DOHH2 (cell line): ENCODE results near the gene POU2F2.

Experiments used
- EZH2phosphoT487 ChIP-seq: fragments of 200-600 bp; sonication (generic); IDR thresholded peaks from 2 replicates; pipeline ENCODE4 v1.6.1; 2017; ENCODE audit warnings: borderline replicate concordance, mild to moderate bottlenecking, antibody characterized with exemption, low read length, moderate library complexity, mixed read lengths
- TF ChIP-seq, protein P1 (sequence below): fragments of 200-600 bp; sonication (generic); IDR thresholded peaks from one replicate; pipeline ENCODE4 v1.5.1; 2014; ENCODE audit warnings: antibody characterized with exemption, mild to moderate bottlenecking, low read depth, low read length; ENCODE audit not compliant: poor library complexity, severe bottlenecking

DNA sequence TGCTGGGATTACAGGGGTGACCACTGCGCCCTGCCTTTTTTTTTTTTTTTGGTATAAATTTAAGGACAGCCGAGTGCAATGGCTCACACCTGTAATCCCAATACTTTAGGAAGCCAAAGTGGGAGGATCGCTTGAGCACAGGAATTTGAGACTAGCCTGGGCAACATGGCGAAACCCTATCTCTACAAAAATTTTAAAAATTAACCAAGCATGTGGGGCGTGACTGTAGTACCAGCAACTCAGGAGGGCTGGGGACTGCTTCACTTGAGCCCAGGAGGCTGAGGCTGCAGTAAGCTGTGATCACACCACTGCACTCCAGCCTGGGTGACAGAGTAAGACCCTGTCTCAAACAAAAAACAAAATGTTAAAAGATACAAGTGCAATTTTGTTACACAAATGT lies 34.8 kb downstream of the POU2F2 start:
- TF ChIP-seq, protein P1, sequence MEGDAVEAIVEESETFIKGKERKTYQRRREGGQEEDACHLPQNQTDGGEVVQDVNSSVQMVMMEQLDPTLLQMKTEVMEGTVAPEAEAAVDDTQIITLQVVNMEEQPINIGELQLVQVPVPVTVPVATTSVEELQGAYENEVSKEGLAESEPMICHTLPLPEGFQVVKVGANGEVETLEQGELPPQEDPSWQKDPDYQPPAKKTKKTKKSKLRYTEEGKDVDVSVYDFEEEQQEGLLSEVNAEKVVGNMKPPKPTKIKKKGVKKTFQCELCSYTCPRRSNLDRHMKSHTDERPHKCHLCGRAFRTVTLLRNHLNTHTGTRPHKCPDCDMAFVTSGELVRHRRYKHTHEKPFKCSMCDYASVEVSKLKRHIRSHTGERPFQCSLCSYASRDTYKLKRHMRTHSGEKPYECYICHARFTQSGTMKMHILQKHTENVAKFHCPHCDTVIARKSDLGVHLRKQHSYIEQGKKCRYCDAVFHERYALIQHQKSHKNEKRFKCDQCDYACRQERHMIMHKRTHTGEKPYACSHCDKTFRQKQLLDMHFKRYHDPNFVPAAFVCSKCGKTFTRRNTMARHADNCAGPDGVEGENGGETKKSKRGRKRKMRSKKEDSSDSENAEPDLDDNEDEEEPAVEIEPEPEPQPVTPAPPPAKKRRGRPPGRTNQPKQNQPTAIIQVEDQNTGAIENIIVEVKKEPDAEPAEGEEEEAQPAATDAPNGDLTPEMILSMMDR: no peak
- no peak for TF ChIP-seq EZH2phosphoT487
